MM.1S (cell line): ENCODE results near the gene TFDP1.

Source experiments
- DNase-seq: peaks from one replicate; pipeline ENCODE4 v3.0.0-alpha.2; 2015
- H2AFZ ChIP-seq: fragments of 300-600 bp; sonication (generic); 2 replicates; pipeline ENCODE4 v1.6.0; 2016; ENCODE audit warnings: antibody characterized with exemption, low read length
- H3F3A ChIP-seq: fragments of 300-600 bp; sonication (generic); 2 replicates; pipeline ENCODE4 v1.6.1; 2016; ENCODE audit warnings: mild to moderate bottlenecking, antibody characterized with exemption, low read length, moderate library complexity, mixed read lengths; ENCODE audit not compliant: insufficient read depth
- H3K27ac ChIP-seq: fragments of 300-600 bp; sonication (generic); 2 replicates; pipeline ENCODE4 v1.5.1; 2016; ENCODE audit warnings: mild to moderate bottlenecking, low read length
- H3K27me3 ChIP-seq: fragments of 300-600 bp; sonication (generic); replicated peaks from 2 replicates; pipeline ENCODE4 v1.6.0; 2016; ENCODE audit warnings: low read length; ENCODE audit not compliant: insufficient read depth
- H3K36me3 ChIP-seq: fragments of 300-600 bp; sonication (generic); replicated peaks from 2 replicates; pipeline ENCODE4 v1.6.1; 2016; ENCODE audit warnings: mild to moderate bottlenecking, low read length, mixed read lengths; ENCODE audit not compliant: insufficient read depth
- H3K4me1 ChIP-seq: fragments of 300-600 bp; sonication (generic); 2 replicates; pipeline ENCODE4 v1.6.1; 2016; ENCODE audit warnings: low read length, mixed read lengths
- H3K4me2 ChIP-seq: fragments of 300-600 bp; sonication (generic); 2 replicates; pipeline ENCODE4 v1.6.0; 2016; ENCODE audit warnings: low read depth, low read length
- H3K4me3 ChIP-seq: fragments of 300-600 bp; sonication (generic); 2 replicates; pipeline ENCODE4 v1.5.1; 2016; ENCODE audit warnings: low read length, mixed read lengths
- H3K79me2 ChIP-seq: fragments of 300-600 bp; sonication (generic); 2 replicates; pipeline ENCODE4 v1.6.1; 2016; ENCODE audit warnings: mixed run types, low read length, mixed read lengths
- H3K9ac ChIP-seq: fragments of 300-600 bp; sonication (generic); 2 replicates; pipeline ENCODE4 v1.6.1; 2016; ENCODE audit warnings: low read length, mixed read lengths
- H3K9me2 ChIP-seq: fragments of 300-600 bp; sonication (generic); replicated peaks from 2 replicates; pipeline ENCODE4 v1.6.1; 2016; ENCODE audit warnings: mild to moderate bottlenecking, low read length, mixed read lengths; ENCODE audit not compliant: insufficient read depth
- H3K9me3 ChIP-seq: fragments of 300-600 bp; sonication (generic); replicated peaks from 2 replicates; pipeline ENCODE4 v1.6.1; 2016; ENCODE audit warnings: mild to moderate bottlenecking, low read length, mixed read lengths; ENCODE audit not compliant: insufficient read depth
- H4K20me1 ChIP-seq: fragments of 300-600 bp; sonication (generic); 2 replicates; pipeline ENCODE4 v1.6.1; 2016; ENCODE audit warnings: mild to moderate bottlenecking, low read length, moderate library complexity, mixed read lengths; ENCODE audit not compliant: insufficient read depth
- CTCF ChIP-seq: fragments of 300-600 bp; sonication (generic); IDR thresholded peaks from 2 replicates; pipeline ENCODE4 v1.5.1; 2016; ENCODE audit warnings: antibody characterized with exemption, low read length, mixed read lengths
- EZH2 ChIP-seq: fragments of 300-600 bp; sonication (generic); optimal IDR thresholded peaks from 2 replicates; pipeline ENCODE3; 2017; ENCODE audit warnings: low read depth, mild to moderate bottlenecking, antibody characterized with exemption, low read length, mixed read lengths
- EZH2phosphoT487 ChIP-seq: fragments of 300-600 bp; sonication (generic); IDR thresholded peaks from 2 replicates; pipeline ENCODE4 v1.6.1; 2018; ENCODE audit warnings: antibody characterized with exemption, low read length

Gene TFDP1

GRCh38 chr13:113542751-113543424 lies 41.7 kb upstream of the TFDP1 start:
- Histone ChIP-seq H3K4me3 (no peak overlapping the region), H3K9me3 (no peaks in the 10 kb centered on the region), H3K79me2 (no peaks in the 10 kb centered on the region; the same call in 1 of the 2 replicates), H3F3A (no peaks in the 10 kb centered on the region), H3K27ac (no peak overlapping the region), H3K9me2 (no peaks in the 10 kb centered on the region), H3K36me3 (no peaks in the 10 kb centered on the region), H4K20me1 (no peaks in the 10 kb centered on the region), H3K9ac (no peak overlapping the region), H3K4me1 (no peaks in the 10 kb centered on the region), H3K4me2 (no peak overlapping the region), H3K27me3 (no peaks in the 10 kb centered on the region), H2AFZ (no peak overlapping the region)
- no peak for DNase-seq
- TF ChIP-seq EZH2phosphoT487: no peak
- no peak for TF ChIP-seq EZH2
- TF ChIP-seq CTCF: no peak

GRCh38 chr13:113544071-113544891 lies 40.3 kb upstream of the TFDP1 start:
- H4K20me1 ChIP-seq: no peaks in the 10 kb centered on the region
- no peak overlapping the region for H2AFZ ChIP-seq
- no peak for DNase-seq
- no peaks in the 10 kb centered on the region for H3K9me3 ChIP-seq
- no peaks in the 10 kb centered on the region for H3K27me3 ChIP-seq
- no peak overlapping the region for H3K27ac ChIP-seq
- no peaks in the 10 kb centered on the region for H3F3A ChIP-seq
- H3K79me2 ChIP-seq: no peaks in the 10 kb centered on the region; the same call in 1 of the 2 replicates
- no peaks in the 10 kb centered on the region for H3K9me2 ChIP-seq
- TF ChIP-seq EZH2phosphoT487: no peak
- no peak for TF ChIP-seq CTCF
- no peak for TF ChIP-seq EZH2
- no peaks in the 10 kb centered on the region for H3K4me1 ChIP-seq
- H3K4me3 ChIP-seq: no peak overlapping the region
- no peak overlapping the region for H3K4me2 ChIP-seq
- H3K36me3 ChIP-seq: no peaks in the 10 kb centered on the region
- H3K9ac ChIP-seq: no peak overlapping the region

- Histone ChIP-seq H2AFZ (no peak overlapping the region), H3K27ac (no peak overlapping the region), H3K9me3 (no peaks in the 10 kb centered on the region), H3K9me2 (no peaks in the 10 kb centered on the region), H3K36me3 (no peaks in the 10 kb centered on the region), H3K4me1 (no peaks in the 10 kb centered on the region), H3K9ac (no peak overlapping the region), H3K27me3 (no peaks in the 10 kb centered on the region), H4K20me1 (no peaks in the 10 kb centered on the region), H3F3A (no peaks in the 10 kb centered on the region), H3K79me2 (no peaks in the 10 kb centered on the region; the same call in 1 of the 2 replicates), H3K4me3 (no peak overlapping the region), H3K4me2 (no peak overlapping the region)
- TF ChIP-seq EZH2phosphoT487: no peak
- no peak for TF ChIP-seq EZH2
- no peak for TF ChIP-seq CTCF
- no peak for DNase-seq
These were observed 39.7 kb upstream of the TFDP1 start for GRCh38 chr13:113544896-113545295.
